Central memory CD4-positive, alpha-beta T cell (primary cell): ENCODE measurements around the gene DYSF.
A peak's percentile ranks its signal among the peaks of the same experiment; 100 is the strongest.
"Not testable (repeated sequence)": the region's sequence is repeated elsewhere in the genome, so short reads cannot be mapped to it uniquely, and the experiment has no call there.

Source experiments
- DNase-seq: peaks from one replicate; pipeline ENCODE4 v3.0.0; 2022
- total RNA-seq, 3 experiments: gene quantifications; one replicate each; lab custom pipeline; 2026; lab: John Stamatoyannopoulos, UW

DYSF gene
- total RNA-seq: 0 reads per million in 3 experiments

DNA sequence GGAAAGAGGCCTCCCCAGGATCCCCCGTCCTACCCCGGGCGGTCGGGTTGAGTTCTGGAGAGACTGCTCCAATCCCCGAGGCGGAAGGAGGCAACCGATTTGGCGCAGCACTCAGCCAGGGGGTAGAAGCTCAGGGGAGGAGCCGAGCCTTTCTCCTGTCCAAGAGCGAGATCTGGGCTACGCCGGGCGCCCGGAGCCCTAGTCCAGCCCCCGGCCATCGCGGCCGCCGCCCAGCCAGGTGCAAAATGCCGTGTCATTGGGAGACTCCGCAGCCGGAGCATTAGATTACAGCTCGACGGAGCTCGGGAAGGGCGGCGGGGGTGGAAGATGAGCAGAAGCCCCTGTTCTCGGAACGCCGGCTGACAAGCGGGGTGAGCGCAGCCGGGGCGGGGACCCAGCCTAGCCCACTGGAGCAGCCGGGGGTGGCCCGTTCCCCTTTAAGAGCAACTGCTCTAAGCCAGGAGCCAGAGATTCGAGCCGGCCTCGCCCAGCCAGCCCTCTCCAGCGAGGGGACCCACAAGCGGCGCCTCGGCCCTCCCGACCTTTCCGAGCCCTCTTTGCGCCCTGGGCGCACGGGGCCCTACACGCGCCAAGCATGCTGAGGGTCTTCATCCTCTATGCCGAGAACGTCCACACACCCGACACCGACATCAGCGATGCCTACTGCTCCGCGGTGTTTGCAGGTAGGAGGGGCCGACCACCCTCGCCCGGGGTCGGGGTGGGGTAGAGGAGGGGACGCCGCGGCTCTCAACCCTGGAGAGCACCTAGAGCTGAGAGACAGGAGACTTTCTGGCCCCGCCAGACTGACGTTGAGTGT is at the start of gene DYSF:
DYSF (plus strand) TSS at position 158 of the 817 bp plus-strand sequence.
- DNase-seq: no peak

- DNase-seq: no peak
Observed at GRCh38 chr2:71409611-71410010, 43.8 kb upstream of the DYSF start.

- no peak for DNase-seq
Observed at GRCh38 chr2:71410696-71411095, 42.7 kb upstream of the DYSF start.

DNA sequence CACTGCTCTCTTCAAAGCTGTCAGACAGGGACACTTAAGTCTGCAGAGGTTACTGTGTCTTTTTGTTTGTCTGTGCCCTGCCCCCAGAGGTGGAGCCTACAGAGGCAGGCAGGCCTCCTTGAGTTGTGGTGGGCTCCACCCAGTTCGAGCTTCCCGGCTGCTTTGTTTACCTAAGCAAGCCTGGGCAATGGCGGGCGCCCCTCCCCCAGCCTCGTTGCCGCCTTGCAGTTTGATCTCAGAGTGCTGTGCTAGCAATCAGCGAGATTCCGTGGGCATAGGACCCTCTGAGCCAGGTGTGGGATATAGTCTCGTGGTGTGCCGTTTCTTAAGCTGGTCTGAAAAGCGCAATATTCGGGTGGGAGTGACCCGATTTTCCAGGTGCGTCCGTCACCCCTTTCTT is 36.5 kb upstream of the DYSF start:
- DNase-seq: peak; percentile 49

- DNase-seq: no peak
Observed at GRCh38 chr2:71417300-71418202, 35.8 kb upstream of the DYSF start.

- DNase-seq: no peak
Observed at GRCh38 chr2:71419145-71419544, 34.2 kb upstream of the DYSF start.

DNA sequence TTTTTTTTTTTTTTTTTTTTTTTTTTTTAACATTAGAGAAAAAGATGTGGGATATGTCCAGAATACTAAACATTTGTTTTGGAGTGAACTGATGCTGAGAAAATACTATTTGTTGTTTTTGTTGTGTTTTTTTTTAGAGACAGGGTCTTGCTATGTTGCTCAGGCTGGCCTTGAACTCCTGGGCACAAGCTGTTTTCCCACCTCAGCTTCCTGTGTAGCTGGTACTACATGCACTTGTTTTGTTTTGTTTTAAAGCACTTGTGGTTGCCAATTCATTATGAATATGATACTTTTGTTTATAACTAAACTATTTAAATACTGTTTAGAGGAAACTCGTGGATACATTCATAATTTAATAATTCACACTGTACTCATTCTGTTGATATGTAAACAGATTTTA is 33.4 kb upstream of the DYSF start:
- DNase-seq: no peak

GRCh38 chr2:71422786-71423185 is 30.6 kb upstream of the DYSF start:
- DNase-seq: no peak

DNA sequence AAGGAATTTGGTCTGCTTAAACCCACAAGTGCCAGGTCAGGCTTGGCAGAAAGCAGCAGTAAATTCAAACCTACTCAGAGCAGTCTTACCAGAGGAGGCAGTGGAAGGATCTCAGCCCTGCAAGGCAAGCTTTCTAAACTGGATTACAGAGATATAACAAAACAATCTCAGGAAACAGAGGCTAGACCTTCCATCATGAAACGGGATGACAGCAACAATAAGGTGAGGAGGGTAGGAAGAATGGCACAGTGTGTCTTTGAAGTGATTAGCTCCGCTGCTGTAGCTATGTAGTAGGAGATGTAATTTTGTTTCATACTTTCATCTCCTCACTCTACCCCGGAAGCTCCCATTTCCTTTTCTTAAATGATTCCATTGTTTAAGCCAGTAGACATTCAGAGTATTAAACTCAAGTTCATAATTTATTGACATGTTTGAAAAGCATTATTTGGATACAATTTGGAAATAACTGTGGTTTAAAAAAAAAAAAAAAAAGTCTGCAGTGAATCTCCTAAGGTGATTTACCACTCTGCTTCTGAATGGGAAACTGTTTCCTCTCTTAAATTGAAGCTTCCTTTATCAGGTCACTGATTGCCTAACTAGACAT is 29.4 kb upstream of the DYSF start:
- DNase-seq: no peak

- DNase-seq: no peak
Observed at GRCh38 chr2:71426721-71427120, 26.6 kb upstream of the DYSF start.

DNA sequence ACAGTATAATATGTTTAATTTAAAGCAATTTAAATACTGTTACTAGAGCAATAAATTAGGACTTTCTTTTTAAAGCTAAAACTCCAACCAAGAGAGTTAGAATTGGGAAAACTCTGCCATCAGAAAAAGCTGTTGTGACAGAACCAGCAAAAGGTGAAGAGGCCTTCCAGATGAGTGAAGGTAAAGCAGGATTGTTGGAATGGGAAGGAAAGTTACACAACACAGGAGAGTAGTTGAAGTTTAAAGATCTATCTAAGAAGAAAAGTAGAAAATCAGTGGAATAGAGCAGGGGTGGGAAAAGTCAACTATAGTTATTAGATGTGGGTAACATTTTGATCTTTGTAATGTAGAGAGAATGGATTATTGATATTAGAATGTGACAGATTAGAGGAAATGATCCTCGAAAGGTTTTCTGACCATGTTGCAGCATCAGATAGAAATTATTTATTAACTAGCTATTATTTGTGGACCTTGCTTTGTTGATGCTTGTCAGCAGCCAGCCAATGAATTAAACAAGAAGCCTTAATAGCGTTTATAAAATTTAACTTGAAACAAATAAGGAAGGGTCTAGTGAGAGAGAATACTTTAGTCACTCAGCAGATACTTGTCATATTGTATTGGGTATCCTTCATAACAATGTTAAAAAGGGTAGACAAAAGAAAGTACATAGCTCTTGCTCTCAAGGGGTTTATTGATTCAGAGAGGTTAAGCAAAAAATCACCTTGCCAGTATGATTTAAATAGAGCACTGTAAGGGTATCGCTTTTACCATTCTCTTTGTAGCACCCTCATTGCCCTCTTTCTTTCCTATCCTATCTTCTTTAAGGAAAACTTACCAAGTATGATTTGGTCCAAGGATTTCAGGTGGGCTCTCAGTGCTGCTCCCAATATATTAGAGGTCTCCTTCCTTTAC is 24.6 kb upstream of the DYSF start:
- no peak for DNase-seq

DNA sequence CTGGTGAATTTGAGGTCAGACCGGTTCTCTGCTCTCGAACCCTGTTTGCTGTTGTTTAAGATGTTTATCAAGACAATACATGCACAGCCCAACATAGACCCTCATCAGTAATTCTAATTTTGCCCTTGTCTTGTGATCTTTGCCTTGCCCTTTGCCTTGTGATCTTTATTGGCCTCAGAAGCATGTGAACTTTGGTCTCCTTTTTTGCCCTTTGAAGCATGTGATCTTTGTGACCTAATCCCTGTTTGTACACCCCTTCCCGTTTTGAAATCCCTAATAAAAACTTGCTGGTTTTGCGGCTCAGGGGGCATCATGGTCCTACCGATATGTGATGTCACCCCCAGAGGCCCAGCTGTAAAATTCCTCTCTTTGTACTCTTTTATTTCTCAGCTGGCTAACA is 8.2 kb upstream of the DYSF start:
- DNase-seq: not testable (repeated sequence)

GRCh38 chr2:71446505-71446904 is 6.9 kb upstream of the DYSF start:
- no peak for DNase-seq

DNA sequence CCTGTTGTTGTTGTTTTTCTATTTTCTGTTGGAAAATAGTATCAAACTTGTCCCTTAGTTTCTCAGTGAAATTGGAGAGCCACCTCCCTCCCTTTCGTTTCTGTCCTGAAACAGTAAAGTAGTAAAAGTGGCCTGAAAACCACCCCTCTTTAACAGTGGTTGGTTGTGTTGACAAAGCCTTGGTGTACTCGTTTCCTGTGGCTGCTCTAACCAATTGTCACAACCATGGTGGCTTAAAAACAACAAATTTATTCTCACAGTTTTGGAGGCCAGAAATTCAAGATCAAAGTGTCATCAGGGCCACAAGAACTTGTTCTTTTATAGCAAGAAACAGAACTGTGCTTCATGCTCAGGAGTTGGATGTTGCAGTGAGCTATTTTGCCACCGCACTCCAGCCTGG is 4.0 kb upstream of the DYSF start:
- no peak for DNase-seq

DNA sequence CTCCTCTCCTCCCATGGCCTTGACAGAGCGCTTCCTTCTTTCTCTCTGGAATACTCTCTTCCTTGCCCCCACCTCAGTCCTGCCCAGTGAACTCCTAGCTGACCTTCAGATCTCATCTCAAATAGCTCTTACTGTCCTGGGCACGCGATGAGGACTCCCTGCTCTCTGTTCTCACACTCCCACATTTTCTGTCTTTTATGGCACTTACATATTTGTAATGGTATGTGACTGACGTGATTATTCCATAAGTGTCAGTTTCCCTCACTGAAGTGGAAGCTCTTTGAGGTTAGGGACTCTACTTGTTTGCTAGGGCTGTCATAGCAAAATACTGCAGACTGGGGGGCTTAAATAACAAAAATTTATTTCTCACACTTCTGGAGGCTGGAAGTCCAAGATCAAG is 1.7 kb upstream of the DYSF start:
- no peak for DNase-seq

- no peak for DNase-seq
Observed at GRCh38 chr2:71452565-71452964, 796 bp upstream of the DYSF start.

DNA sequence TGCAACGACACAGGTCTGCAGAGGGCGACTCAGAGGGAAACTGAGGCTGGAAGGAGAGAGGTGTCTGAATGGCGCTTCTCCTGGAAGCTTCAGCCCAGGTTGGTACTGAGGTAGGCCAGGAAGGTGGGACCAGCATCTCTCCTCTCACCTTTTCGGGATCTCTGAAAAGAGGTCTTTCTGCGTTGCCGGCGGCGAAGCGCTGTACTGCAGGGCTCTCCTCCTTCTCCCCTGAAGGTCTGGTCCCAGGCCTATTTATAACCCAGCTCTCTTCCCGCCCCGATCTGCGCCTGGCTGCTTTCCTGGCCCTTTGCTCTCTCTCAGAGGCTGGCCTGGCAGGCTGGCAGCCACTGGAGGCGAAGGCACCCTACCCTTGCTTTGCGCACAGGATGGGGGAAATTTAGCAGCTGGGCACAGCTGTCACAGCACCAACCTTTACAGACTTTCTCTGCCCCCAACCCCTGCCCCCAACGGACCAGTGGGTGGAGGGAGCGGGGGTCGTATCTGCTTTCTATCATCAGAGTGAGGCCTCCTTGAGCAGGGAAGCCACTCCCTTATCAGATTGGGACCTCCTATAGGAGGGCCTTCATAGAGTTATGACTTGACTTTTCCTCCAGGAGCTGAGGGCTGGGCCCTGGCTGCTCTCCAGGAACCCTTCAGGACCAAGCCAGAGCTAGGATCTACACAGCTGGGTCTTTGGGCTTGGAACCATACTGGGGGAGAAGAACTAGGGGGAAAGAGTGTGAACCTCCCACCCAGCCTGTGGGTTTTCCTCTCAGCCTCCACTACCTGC is 1.1 kb downstream of the DYSF start:
- no peak for DNase-seq

GRCh38 chr2:71455011-71455740 is 1.8 kb downstream of the DYSF start:
- no peak for DNase-seq

- no peak for DNase-seq
Observed at GRCh38 chr2:71455741-71456569, 2.6 kb downstream of the DYSF start.

DNA sequence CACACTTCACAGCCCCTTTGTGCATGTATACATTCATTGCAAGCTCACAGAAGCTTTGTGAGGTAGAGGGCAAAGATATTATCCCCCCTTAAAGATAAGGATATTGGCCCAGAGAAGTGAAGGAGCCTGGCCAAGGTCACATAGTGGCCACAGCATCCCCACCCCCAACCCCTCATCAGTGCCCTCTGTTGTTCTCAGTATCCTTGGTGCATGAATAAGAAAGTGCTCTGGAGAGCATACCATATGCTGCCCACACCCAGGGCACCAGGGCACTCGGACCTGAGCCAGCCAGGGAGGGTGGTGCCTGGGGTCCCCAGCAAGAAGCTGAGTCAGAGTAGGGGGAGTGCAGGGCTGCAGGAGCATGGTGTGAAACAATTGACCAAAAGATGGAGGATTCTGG is 3.3 kb downstream of the DYSF start:
- DNase-seq: no peak
